NCI-H2107 treated with DMSO at 0.1 percent for 48 hours (cell line): Measurements from ENCODE around the gene XAF1.
"Not testable (repeated sequence)": the region's sequence is repeated elsewhere in the genome, so short reads cannot be mapped to it uniquely, and the experiment has no call there.

Experiments
- DNase-seq: peaks from one replicate; lab custom pipeline; 2025; ENCODE audit not compliant: unreplicated experiment; lab: John Stamatoyannopoulos, UW

XAF1 gene

DNA sequence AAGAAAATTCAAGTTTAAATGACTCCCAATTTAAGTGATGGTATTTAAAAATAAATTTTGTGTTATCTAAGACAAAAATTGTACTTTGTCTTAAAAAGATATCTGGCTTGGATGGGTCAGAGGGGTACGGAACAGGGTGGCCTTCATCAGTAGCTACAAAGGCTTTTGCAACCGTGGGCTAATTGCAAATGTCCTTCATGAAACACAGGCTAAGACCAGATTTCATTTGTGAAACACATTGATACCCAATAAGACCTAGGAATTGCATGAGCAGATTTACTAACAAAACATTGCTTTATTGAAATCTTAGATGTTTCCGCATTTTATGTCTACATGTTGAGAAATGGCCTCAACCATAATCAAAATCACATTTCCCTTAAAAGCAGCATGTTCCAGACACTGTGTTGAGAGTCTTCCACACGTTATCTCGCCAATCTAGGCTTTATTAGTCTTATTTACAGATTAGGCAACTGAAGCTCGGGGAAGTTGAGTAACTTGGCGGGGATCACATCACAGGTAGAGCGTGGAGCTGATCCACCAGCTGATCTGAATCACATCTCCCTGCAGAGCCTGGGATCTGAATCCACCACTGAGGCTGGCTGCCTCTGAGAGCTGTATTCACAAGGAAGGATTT, 42.0 kb downstream of the XAF1 start:
- DNase-seq: no peak

DNA sequence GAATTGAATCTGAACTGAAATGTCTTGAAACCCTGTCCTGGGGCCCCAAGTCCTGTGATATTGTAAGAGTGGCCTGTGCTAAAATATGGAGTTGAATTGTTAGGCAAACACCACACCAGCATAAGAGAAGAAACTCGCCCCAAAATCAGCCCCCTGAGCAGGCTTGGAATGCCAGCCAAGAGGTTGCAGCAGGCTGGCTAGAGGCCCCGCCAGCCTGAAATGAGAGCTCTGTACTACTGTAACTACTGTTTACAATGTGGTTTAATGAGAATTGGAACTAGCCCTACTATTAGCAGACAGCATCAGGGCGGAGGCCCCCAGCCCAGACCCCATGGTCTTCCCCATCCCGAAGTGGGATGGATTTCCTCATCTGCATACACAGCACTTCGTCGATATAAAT, 43.9 kb downstream of the XAF1 start:
- no peak for DNase-seq

DNA sequence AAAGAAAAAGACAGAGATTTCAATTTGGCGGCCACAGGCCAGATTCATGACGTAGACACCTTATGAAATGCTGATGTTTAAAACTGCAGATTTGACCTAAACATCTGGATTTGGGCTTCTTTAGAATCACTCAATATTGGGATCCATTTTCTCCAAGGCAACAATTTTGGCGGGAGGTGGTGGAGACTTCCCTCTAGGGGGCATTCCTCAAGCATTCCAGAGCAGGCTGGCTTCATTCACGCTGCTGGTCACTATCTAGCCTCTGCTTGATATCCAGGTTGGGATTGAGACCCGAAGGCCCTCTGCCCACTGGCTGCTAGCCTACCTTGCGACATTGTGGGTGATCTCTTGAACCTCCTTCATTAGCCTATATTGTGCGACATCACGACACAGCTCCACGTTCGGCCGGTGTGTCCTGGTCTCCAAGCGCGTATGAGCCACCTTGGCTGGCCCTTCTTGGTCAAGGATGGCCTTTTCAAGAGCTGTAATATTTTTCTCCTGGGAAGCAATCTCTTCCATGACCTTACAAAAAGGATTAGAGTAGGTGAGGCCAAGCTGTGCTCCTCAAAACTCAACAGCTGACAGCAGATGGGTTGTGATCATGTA, 44.7 kb downstream of the XAF1 start:
- no peak for DNase-seq

DNA sequence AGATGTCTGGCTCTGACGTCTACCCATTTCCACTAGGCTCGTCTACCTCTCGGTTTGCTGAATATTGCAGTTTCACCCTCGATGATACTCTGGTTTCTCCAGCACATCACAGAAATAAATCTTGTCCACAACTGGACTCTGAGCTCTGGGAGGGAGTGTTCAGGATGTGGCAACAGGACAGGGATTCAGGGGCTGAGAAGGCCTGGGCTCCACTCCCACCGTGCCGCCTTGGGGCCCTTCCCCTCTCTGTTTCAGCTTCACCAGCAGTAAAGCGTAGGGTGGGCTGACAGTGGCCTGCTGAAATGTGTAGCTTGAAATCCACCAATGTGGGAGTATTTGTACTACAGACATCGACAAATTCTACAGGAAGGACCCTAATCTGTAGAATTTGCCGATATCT, 55.7 kb downstream of the XAF1 start:
- DNase-seq: no peak

DNA sequence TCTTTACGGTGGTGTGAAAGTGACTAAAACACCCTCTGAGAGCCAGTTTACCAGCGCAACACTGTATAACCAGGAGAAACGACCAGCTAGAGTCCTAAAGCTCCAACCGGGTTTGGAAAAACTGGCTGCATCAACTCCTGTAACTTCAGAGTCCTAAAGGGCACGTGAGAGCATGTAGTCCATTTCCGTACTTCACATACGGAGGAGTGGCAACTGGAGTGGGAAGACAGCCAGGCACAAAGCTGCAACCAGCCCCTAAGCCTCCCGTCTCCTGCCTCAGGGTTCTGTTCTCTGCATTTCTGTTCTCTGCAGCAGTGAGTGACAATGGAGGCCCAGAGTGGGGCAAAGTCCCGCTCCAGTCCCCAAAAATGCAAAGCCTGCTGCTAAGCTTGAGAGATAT, 56.4 kb downstream of the XAF1 start:
- DNase-seq: no peak

DNA sequence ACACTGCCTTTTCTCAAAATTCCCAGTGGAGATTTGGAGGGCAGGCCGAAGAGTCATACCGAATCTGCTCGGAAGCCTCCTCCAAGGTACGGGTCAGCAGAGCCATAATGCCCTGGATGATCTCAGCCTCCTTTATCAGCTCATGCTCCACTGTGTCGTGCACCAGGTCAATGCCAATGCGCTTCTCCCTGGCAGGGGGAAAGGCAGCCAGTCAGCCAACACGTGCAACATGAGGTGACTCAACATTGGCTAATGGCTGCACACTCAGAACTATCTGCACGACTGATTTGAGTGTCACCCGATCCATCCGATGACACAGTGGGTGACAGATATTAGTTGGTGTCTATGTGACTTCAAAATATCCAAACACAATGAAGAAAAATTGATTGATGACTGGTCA, 59.9 kb downstream of the XAF1 start:
- no peak for DNase-seq

DNA sequence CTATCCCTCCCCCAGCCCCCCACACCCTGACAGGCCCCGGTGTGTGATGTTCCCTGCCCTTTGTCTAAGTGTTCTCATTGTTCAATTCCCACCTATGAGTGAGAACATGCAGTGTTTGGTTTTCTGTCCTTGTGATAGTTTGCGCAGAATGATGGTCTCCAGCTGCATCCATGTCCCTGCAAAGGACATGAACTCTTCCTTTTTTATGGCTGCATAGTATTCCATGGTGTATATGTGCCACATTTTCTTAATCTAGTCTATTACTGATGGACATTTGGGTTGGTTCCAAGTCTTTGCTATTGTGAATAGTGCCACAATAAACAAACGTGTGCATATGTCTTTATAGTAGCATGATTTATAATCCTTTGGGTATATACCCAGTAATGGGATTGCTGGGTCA, 60.5 kb downstream of the XAF1 start:
- not testable (repeated sequence) for DNase-seq

DNA sequence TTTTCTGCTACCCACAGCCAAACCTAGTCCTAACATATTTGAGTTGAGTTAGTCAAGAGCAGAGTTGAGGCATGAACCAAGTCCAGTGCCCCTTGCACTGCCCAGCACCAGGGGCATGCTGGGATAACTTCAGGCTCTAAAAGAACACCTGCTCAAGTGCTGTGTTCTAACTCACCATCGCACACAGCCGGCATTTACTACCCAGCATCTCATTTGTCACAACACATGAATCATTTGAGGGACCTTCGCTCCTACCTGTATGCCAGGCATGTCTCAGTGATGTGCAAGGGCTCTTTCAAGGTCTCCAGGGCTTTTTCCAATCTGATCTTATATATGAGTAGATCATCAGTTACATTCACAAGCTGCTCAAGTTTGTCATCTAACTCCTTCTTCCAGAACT, 63.1 kb downstream of the XAF1 start:
- no peak for DNase-seq

DNA sequence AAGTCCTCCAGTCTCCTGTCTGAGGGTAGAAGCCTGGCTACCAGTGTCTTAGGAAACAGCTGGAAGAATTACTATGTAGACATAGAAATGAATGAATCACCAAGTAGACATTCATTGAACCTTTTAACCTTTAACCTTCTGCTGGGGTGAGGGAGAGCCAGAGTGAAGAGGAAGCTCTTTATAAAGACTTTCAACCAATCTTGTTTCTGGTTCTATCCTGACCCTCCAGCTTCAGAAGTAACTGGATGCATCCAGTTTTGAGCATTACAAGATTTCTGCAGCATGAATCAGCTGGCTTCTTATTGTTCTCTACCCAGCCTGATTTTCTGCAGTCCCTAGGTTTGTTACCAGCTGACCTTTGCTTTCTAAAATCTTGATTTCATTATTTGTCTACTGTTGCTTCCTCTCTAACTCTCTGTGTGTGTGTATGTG, 67.2 kb downstream of the XAF1 start:
- DNase-seq: no peak
